WTC11 (cell line): ENCODE results near the gene DCD. TPM values are rescaled to one million over a fixed set of nuclear protein-coding genes. Genes with fewer than 3 reads are reported as not detected.

Source experiments
- AFF4 ChIP-seq: sonication (generic); formaldehyde crosslinking; IDR thresholded peaks from 2 replicates; pipeline ENCODE4 v1.8.1; 2023; ENCODE audit warnings: mild to moderate bottlenecking, missing genetic modification reagents, borderline replicate concordance
- E2F1 ChIP-seq: sonication (generic); formaldehyde crosslinking; IDR thresholded peaks from 2 replicates; pipeline ENCODE4 v1.8.0; 2022; ENCODE audit warnings: mild to moderate bottlenecking, missing genetic modification reagents
- E2F4 ChIP-seq: sonication (generic); formaldehyde crosslinking; IDR thresholded peaks from 2 replicates; pipeline ENCODE4 v1.8.1; 2022; ENCODE audit warnings: low read depth, mild to moderate bottlenecking, moderate library complexity, missing genetic modification reagents, borderline replicate concordance
- E2F5 ChIP-seq: sonication (generic); formaldehyde crosslinking; IDR thresholded peaks from 2 replicates; pipeline ENCODE4 v1.8.1; 2022; ENCODE audit warnings: mild to moderate bottlenecking, moderate library complexity, missing genetic modification reagents
- FOXJ3 ChIP-seq: sonication (generic); formaldehyde crosslinking; IDR thresholded peaks from 2 replicates; pipeline ENCODE4 v1.9.0; 2021; ENCODE audit warnings: missing genetic modification reagents, mild to moderate bottlenecking, borderline replicate concordance
- NFYB ChIP-seq: sonication (generic); formaldehyde crosslinking; conservative IDR thresholded peaks from 2 replicates; pipeline ENCODE4 v1.8.0; 2022; ENCODE audit warnings: low read depth, missing genetic modification reagents
- RELA ChIP-seq: sonication (generic); formaldehyde crosslinking; IDR thresholded peaks from 2 replicates; pipeline ENCODE4 v1.8.1; 2022; ENCODE audit warnings: missing genetic modification reagents, mild to moderate bottlenecking, borderline replicate concordance
- STAT6 ChIP-seq: sonication (generic); formaldehyde crosslinking; conservative IDR thresholded peaks from 2 replicates; pipeline ENCODE4 v1.8.1; 2023; ENCODE audit warnings: mild to moderate bottlenecking, low read depth, missing genetic modification reagents, moderate library complexity
- ZBTB43 ChIP-seq: sonication (generic); formaldehyde crosslinking; IDR thresholded peaks from 2 replicates; pipeline ENCODE4 v1.8.1; 2023; ENCODE audit warnings: mild to moderate bottlenecking, missing genetic modification reagents
- ZNF121 ChIP-seq: sonication (generic); formaldehyde crosslinking; IDR thresholded peaks from 2 replicates; pipeline ENCODE4 v1.8.0; 2023; ENCODE audit warnings: missing genetic modification reagents
- ZNF416 ChIP-seq: fragments of 250-450 bp; sonication (Bioruptor Pico); IDR thresholded peaks from 2 replicates; pipeline ENCODE4 v1.9.0; 2021; ENCODE audit warnings: mild to moderate bottlenecking, inconsistent platforms
- ZSCAN18 ChIP-seq: fragments of 250-450 bp; sonication (Bioruptor Pico); IDR thresholded peaks from 2 replicates; pipeline ENCODE4 v2.1.2; 2022; ENCODE audit warnings: mild to moderate bottlenecking, moderate library complexity
- total RNA-seq: library from RNA; stranded (reverse); gene quantifications from 3 replicates; pipeline ENCODE4 v1.2.3, GENCODE V29; 2021

DCD gene
- total RNA-seq, 1 experiment from 2014 or later = not detected

- TF ChIP-seq AFF4 (CRISPR knock-in tag) = no peak
- no peak for TF ChIP-seq E2F4 (CRISPR knock-in tag)
- no peak for TF ChIP-seq FOXJ3
- TF ChIP-seq RELA (CRISPR knock-in tag) = no peak
- TF ChIP-seq E2F5 (CRISPR knock-in tag) = no peak
- TF ChIP-seq ZNF121 = no peak
- no peak for TF ChIP-seq STAT6 (CRISPR knock-in tag)
- no peak for TF ChIP-seq NFYB (CRISPR knock-in tag)
- TF ChIP-seq ZSCAN18 (CRISPR knock-in tag) = no peak
- TF ChIP-seq E2F1 (CRISPR knock-in tag) = no peak
- TF ChIP-seq ZBTB43 = no peak
- TF ChIP-seq ZNF416 = no peak
These were observed 12.3 kb upstream of the DCD start (continued) for GRCh38 chr12:54660320-54660962.
